ENCODE measurements around the gene MOB3A. TPM values are rescaled to one million over a fixed set of nuclear protein-coding genes. Genes with fewer than 3 reads are reported as not detected.

MOB3A gene
- total and polyA plus RNA-seq, 3 donors from 2014 or later = 17.8 to 31.6 (median 22.8) TPM

DNA sequence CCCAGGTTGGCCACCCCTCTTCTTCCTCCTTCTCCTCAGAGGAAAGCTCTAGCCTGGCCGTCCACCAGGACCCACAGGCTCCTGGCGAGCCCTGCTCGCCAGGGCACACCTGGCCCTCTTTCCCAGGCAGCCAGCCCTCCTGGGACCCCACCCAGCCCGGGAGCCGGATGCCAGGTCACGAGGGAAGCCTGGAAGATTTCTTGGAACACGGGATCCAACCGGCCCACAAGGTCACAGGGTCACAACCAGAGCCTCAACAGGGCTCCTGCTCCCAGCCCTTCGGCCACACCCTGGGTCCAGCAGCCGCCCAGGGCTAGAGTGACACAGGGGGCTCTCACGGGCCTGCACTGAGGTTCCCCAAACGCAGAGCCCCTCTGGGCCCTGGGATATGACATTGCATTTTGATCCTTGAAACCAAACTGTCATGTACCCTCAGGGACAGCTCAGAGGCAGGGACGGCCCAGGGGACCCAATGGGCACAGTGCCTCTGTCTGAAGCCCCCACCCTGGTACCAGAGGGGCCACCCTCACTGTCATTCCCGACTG, 50.6 kb downstream of the MOB3A start:
- Histone ChIP-seq H3K27ac (peak overlapping the region; percentile 27 to 45), H3K27me3 (no peaks in the 10 kb centered on the region), H3K9me3 (no peaks in the 10 kb centered on the region), H3K4me1 (peaks cover 59% of the 10 kb centered on the region), H3K36me3 (ENCODE audit: low read depth, missing control alignments) (no peaks in the 10 kb centered on the region), H3K4me3 (no peak overlapping the region)
- intact Hi-C loops (cut with DNase I; ENCODE audit: low total_unique reads) = no loop called here
- no peak for DNase-seq
- TF ChIP-seq, protein P1, sequence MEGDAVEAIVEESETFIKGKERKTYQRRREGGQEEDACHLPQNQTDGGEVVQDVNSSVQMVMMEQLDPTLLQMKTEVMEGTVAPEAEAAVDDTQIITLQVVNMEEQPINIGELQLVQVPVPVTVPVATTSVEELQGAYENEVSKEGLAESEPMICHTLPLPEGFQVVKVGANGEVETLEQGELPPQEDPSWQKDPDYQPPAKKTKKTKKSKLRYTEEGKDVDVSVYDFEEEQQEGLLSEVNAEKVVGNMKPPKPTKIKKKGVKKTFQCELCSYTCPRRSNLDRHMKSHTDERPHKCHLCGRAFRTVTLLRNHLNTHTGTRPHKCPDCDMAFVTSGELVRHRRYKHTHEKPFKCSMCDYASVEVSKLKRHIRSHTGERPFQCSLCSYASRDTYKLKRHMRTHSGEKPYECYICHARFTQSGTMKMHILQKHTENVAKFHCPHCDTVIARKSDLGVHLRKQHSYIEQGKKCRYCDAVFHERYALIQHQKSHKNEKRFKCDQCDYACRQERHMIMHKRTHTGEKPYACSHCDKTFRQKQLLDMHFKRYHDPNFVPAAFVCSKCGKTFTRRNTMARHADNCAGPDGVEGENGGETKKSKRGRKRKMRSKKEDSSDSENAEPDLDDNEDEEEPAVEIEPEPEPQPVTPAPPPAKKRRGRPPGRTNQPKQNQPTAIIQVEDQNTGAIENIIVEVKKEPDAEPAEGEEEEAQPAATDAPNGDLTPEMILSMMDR (IDR thresholded peaks at IDR 0.05) = no peak
- TF ChIP-seq POLR2A (IDR thresholded peaks at IDR 0.05) = no peak
- WGBS, 2 donors = 59 to 67% methylated on average over 11 to 14 of the region's 14 CpGs

DNA sequence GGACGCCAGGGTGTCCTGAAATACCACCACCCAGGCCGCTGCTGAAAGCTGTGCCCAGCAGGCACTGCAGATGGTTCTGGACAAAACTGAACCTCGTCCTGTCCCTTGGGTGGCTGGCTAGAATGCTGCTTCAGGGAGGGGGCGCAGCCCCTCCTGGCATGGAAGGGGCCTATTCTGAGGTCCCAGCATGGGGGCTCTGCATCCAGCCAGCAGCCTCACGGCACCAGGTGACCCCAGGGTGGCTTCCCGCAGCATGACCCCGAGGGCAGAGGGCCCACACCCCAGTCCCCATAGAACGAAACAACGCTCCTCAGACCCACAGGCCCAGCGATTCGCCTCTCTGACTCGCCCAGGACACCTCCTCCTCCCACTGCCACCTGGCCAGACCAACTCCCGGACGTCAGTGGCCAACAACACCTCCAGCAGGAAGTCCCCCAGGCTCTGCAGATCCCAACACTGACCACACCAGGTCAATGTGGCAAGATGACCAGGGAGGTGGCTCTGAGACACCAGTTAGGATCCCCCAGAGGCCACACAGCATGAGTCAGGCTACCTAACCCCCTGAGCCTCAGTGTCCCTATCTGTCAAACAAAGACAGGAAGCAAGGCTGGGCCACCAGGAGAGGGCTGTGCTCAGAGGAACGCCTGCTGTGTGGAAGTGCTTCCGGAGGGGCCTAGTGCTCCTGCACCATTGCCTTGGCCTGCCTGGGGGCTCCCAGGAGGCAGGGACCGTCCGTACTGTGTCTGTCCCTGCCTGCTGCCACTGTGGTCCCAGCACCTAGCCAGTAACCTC, 51.2 kb downstream of the MOB3A start:
- H3K4me1 ChIP-seq = peaks cover 65% of the 10 kb centered on the region
- TF ChIP-seq POLR2A (IDR thresholded peaks at IDR 0.05) = no peak
- TF ChIP-seq, protein P1 (IDR thresholded peaks at IDR 0.05) = no peak
- no peaks in the 10 kb centered on the region for H3K36me3 ChIP-seq (ENCODE audit: low read depth, missing control alignments)
- H3K27me3 ChIP-seq = no peaks in the 10 kb centered on the region
- intact Hi-C loops (cut with DNase I; ENCODE audit: low total_unique reads) = no loop called here
- 87 to 91% methylated on average over 10 to 18 of the region's 18 CpGs for WGBS, 2 donors
- H3K27ac ChIP-seq = peak overlapping the region; percentile 27 to 45
- no peak overlapping the region for H3K4me3 ChIP-seq
- no peaks in the 10 kb centered on the region for H3K9me3 ChIP-seq
- no peak for DNase-seq

- DNase-seq = no peak
- no peaks in the 10 kb centered on the region for H3K36me3 ChIP-seq (ENCODE audit: low read depth, missing control alignments)
- TF ChIP-seq, protein P1 (IDR thresholded peaks at IDR 0.05) = no peak
- TF ChIP-seq POLR2A (IDR thresholded peaks at IDR 0.05) = no peak
- H3K4me1 ChIP-seq = peaks cover 67% of the 10 kb centered on the region
- H3K4me3 ChIP-seq = no peak overlapping the region
- H3K9me3 ChIP-seq = no peaks in the 10 kb centered on the region
- intact Hi-C loops (cut with DNase I; ENCODE audit: low total_unique reads) = no loop called here
- H3K27ac ChIP-seq = no peak overlapping the region
- H3K27me3 ChIP-seq = no peaks in the 10 kb centered on the region
- 82 to 90% methylated on average over 3 to 11 of the region's 11 CpGs for WGBS, 2 donors
Observed at GRCh38 chr19:2043961-2044708, 52.0 kb downstream of the MOB3A start.

- peaks cover 67% of the 10 kb centered on the region for H3K4me1 ChIP-seq
- H3K4me3 ChIP-seq = no peak overlapping the region
- TF ChIP-seq, protein P1 (IDR thresholded peaks at IDR 0.05) = no peak
- no peak for TF ChIP-seq POLR2A (IDR thresholded peaks at IDR 0.05)
- DNase-seq = no peak
- WGBS, 2 donors = 73 to 82% methylated on average over 4 to 9 of the region's 9 CpGs
- H3K36me3 ChIP-seq (ENCODE audit: low read depth, missing control alignments) = no peaks in the 10 kb centered on the region
- H3K9me3 ChIP-seq = no peaks in the 10 kb centered on the region
- intact Hi-C loops (cut with DNase I; ENCODE audit: low total_unique reads) = no loop called here
- H3K27ac ChIP-seq = peak overlapping the region; percentile 78 to 89
- H3K27me3 ChIP-seq = no peaks in the 10 kb centered on the region
Observed at GRCh38 chr19:2043251-2043641, 52.9 kb downstream of the MOB3A start.
